DOHH2 (cell line): ENCODE measurements around the gene NR3C2.

Source experiments
- EZH2phosphoT487 ChIP-seq: fragments of 200-600 bp; sonication (generic); IDR thresholded peaks from 2 replicates; pipeline ENCODE4 v1.6.1; 2017; ENCODE audit warnings: borderline replicate concordance, mild to moderate bottlenecking, antibody characterized with exemption, low read length, moderate library complexity, mixed read lengths
- TF ChIP-seq, protein P1 (sequence below): fragments of 200-600 bp; sonication (generic); IDR thresholded peaks from one replicate; pipeline ENCODE4 v1.5.1; 2014; ENCODE audit warnings: antibody characterized with exemption, mild to moderate bottlenecking, low read depth, low read length; ENCODE audit not compliant: poor library complexity, severe bottlenecking

GRCh38 chr4:148430854-148431253, 11.4 kb downstream of the NR3C2 start:
- TF ChIP-seq, protein P1, sequence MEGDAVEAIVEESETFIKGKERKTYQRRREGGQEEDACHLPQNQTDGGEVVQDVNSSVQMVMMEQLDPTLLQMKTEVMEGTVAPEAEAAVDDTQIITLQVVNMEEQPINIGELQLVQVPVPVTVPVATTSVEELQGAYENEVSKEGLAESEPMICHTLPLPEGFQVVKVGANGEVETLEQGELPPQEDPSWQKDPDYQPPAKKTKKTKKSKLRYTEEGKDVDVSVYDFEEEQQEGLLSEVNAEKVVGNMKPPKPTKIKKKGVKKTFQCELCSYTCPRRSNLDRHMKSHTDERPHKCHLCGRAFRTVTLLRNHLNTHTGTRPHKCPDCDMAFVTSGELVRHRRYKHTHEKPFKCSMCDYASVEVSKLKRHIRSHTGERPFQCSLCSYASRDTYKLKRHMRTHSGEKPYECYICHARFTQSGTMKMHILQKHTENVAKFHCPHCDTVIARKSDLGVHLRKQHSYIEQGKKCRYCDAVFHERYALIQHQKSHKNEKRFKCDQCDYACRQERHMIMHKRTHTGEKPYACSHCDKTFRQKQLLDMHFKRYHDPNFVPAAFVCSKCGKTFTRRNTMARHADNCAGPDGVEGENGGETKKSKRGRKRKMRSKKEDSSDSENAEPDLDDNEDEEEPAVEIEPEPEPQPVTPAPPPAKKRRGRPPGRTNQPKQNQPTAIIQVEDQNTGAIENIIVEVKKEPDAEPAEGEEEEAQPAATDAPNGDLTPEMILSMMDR = no peak
- no peak for TF ChIP-seq EZH2phosphoT487
